BJ (cell line): Measurements from ENCODE around the gene TUBE1. TPM values are rescaled to one million over a fixed set of nuclear protein-coding genes. Genes with fewer than 3 reads are reported as not detected.
"Not testable (repeated sequence)": the region's sequence is repeated elsewhere in the genome, so short reads cannot be mapped to it uniquely, and the experiment has no call there.

Experiments
- CTCF ChIA-PET: fragments of 350-600 bp; formaldehyde crosslinking; extraction: SDS; loops from one replicate; lab custom pipeline; 2021; ENCODE audit warnings: antibody characterized with exemption, inconsistent platforms; lab: Yijun Ruan, JAX
- POLR2A ChIA-PET: fragments of 300-600 bp; sonication (Branson Sonifier 250); formaldehyde crosslinking; extraction: SDS; loops from one replicate; lab custom pipeline; 2021; ENCODE audit warnings: antibody characterized with exemption; lab: Charles Lee
- DNase-seq: peaks from one replicate; pipeline ENCODE4 v3.0.0-alpha.2; 2011; ENCODE audit warnings: low read depth
- H3K27me3 ChIP-seq: 2 replicates; pipeline ENCODE4 v1.6.0; 2011; ENCODE audit warnings: low read length; ENCODE audit not compliant: control insufficient read depth, insufficient read depth
- H3K36me3 ChIP-seq: 2 replicates; pipeline ENCODE4 v1.5.1; 2011; ENCODE audit warnings: low read length; ENCODE audit not compliant: control insufficient read depth, insufficient read depth
- H3K4me3 ChIP-seq: 2 replicates; pipeline ENCODE4 v1.5.1; 2011; ENCODE audit warnings: low read depth, mild to moderate bottlenecking, control low read depth, low read length
- polyA plus RNA-seq: library from polyadenylated mRNA; depleted of rRNA; stranded (reverse); fragments of >200 nt; gene quantifications from 2 replicates; pipeline ENCODE4 v1.2.3, GENCODE V29; 2011
- TF ChIP-seq, protein P1 (sequence below): IDR thresholded peaks from 2 replicates; pipeline ENCODE4 v1.5.1; 2011; ENCODE audit warnings: low read depth, mild to moderate bottlenecking, control low read depth, inconsistent platforms, low read length, moderate library complexity; ENCODE audit not compliant: insufficient read depth

The TUBE1 gene
- polyA plus RNA-seq, 1 experiment, result 16.6 TPM

- TF ChIP-seq, protein P1, sequence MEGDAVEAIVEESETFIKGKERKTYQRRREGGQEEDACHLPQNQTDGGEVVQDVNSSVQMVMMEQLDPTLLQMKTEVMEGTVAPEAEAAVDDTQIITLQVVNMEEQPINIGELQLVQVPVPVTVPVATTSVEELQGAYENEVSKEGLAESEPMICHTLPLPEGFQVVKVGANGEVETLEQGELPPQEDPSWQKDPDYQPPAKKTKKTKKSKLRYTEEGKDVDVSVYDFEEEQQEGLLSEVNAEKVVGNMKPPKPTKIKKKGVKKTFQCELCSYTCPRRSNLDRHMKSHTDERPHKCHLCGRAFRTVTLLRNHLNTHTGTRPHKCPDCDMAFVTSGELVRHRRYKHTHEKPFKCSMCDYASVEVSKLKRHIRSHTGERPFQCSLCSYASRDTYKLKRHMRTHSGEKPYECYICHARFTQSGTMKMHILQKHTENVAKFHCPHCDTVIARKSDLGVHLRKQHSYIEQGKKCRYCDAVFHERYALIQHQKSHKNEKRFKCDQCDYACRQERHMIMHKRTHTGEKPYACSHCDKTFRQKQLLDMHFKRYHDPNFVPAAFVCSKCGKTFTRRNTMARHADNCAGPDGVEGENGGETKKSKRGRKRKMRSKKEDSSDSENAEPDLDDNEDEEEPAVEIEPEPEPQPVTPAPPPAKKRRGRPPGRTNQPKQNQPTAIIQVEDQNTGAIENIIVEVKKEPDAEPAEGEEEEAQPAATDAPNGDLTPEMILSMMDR, result no peak
- no peaks in the 10 kb centered on the region for H3K27me3 ChIP-seq
- H3K4me3 ChIP-seq, result no peak overlapping the region
- H3K36me3 ChIP-seq, result peaks cover 17% of the 10 kb centered on the region
- ChIA-PET POLR2A (no interaction called here), CTCF (interaction anchor here (1.0 kb wide), 1 partner anchor 64 kb away, joined by 3 read pairs; no protein-coding TSS in a partner anchor)
- DNase-seq, result no peak
Measured at GRCh38 chr6:112113431-112113830, 26.1 kb upstream of the TUBE1 start.

DNA sequence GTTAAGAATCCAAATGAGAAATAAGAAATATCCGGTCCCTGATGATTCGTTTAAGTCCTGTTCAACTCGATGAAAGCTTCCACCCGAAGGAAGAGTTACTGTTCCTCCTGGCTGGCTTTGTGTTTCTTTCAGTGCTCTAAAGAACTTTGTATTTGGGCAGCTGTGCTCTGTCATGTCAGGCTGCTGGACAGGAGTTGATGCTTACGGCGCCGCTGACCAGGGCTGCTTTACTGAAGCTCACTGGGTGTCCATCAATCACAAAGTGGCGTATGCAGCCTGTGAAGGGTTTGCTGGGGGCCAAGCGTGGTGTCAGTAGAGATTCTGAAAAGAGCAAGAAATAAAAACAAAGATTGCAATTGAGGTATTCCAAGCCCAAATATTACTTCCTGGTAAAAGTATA, 22.0 kb upstream of the TUBE1 start:
- TF ChIP-seq, protein P1, result no peak
- H3K36me3 ChIP-seq, result peaks cover 23% of the 10 kb centered on the region
- no peaks in the 10 kb centered on the region for H3K27me3 ChIP-seq
- DNase-seq, result no peak
- no peak overlapping the region for H3K4me3 ChIP-seq
- ChIA-PET CTCF (interaction anchor here (1.2 kb wide), 1 partner anchor 22 kb away, joined by 4 read pairs; the partner anchor contains the start of genes FAM229B and TUBE1), POLR2A (no interaction called here)

DNA sequence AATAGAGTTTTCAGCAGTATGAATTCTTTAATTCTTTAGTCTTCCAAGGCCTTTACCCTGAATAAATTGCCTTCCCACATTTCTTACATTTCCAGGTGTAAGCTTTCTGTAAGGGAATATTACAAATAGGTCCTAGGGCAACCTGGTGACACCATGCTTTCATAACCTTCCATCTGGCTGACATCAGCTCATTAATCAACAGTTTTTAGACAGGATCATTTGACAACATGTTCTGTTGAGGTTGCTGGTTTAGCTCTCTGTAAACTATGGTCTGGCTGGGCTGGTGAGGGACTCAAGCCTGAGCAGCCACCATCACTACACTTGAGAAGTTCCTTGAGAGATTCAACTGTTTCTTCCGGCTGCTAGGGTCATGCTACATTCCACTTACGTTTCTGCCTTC, 19.3 kb upstream of the TUBE1 start:
- no peak for DNase-seq
- Histone ChIP-seq H3K4me3 (no peak overlapping the region), H3K36me3 (peaks cover 15% of the 10 kb centered on the region), H3K27me3 (no peaks in the 10 kb centered on the region)
- CTCF ChIA-PET, result no interaction called here
- TF ChIP-seq, protein P1, result no peak
- POLR2A ChIA-PET, result no interaction called here

- H3K4me3 ChIP-seq, CTCF ChIA-PET, H3K27me3 ChIP-seq, DNase-seq, POLR2A ChIA-PET: not testable (repeated sequence)
- H3K36me3 ChIP-seq, result peaks cover 14% of the 10 kb centered on the region
Measured at GRCh38 chr6:112106026-112106425, 18.7 kb upstream of the TUBE1 start.

DNA sequence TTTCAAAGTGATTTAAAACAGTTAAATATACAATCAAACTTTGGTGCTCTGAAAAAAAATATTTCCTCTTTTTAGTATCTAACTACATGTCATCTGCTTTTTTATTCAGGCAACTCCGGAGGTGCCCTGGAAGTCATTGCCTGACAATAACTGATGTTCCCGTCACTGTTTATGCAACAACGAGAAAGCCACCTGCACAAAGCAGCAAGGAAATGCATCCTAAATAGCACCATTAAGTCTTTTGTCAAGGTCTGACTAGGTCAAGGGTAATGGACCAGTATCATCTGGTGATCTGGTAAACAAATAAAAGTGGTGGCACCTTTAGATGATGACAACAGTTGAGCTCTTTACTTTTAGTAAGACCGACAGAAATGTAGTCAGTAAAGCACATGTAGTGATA, 13.3 kb upstream of the TUBE1 start:
- Histone ChIP-seq H3K4me3 (no peak overlapping the region), H3K27me3 (no peaks in the 10 kb centered on the region), H3K36me3 (no peaks in the 10 kb centered on the region)
- ChIA-PET CTCF (interaction anchor here (1.0 to 1.7 kb wide), 2 partner anchors 18 to 23 kb away, joined by 3 read pairs; no protein-coding TSS in a partner anchor), POLR2A (no interaction called here)
- TF ChIP-seq, protein P1, result no peak
- no peak for DNase-seq

DNA sequence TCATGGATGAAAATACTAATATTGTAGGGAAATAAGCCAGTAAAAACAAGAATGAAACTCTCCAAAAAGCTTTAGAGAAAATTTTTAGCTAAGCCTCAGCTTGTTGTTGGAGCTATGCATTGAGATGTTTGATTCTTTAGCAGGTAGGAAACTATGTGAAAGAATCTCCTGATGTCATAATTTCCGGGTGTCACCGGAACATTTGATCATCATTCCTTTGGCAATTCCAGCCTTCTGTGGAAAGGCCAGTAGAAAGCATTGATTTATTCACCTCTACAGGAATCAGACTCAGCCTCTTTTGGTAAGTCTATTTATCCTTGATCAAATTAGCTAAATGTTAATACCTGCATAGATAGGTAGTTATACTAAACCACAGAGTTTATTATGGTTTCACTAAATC, 9.6 kb upstream of the TUBE1 start:
- POLR2A ChIA-PET, result no interaction called here
- TF ChIP-seq, protein P1, result no peak
- H3K36me3 ChIP-seq, result no peaks in the 10 kb centered on the region

More for the DNA sequence above, 9.6 kb upstream of the TUBE1 start:
- DNase-seq, result no peak
- CTCF ChIA-PET, result no interaction called here
- Histone ChIP-seq H3K4me3 (no peak overlapping the region), H3K27me3 (no peaks in the 10 kb centered on the region)
